B cell (primary cell): ENCODE results near the gene KRT4. TPM values are rescaled to one million over a fixed set of nuclear protein-coding genes. Genes with fewer than 3 reads are reported as not detected.

Experiments
- ATAC-seq: fragments of 200-7000 bp; cut with Tn5 transposase; one replicate; pipeline ENCODE4 v1.10.0; 2021; ENCODE audit warnings: low read depth, mild to moderate bottlenecking, moderate number of reproducible peaks, moderate library complexity
- CTCF ChIA-PET: fragments of 350-600 bp; sonication (Branson Sonifier 250); formaldehyde crosslinking; loops from one replicate; lab custom pipeline; 2021; ENCODE audit warnings: antibody characterized with exemption, inconsistent platforms; lab: Charles Lee
- POLR2A ChIA-PET: fragments of 350-600 bp; sonication (Branson Sonifier 250); formaldehyde crosslinking; loops from one replicate; lab custom pipeline; 2021; ENCODE audit warnings: antibody characterized with exemption; lab: Charles Lee
- DNase-seq: peaks from one replicate; pipeline ENCODE4 v3.0.0; 2013
- H2AFZ ChIP-seq: 2 replicates; pipeline ENCODE4 v1.6.1; 2012; ENCODE audit warnings: mild to moderate bottlenecking, low read depth, low read length; ENCODE audit not compliant: insufficient read depth, poor library complexity, severe bottlenecking
- H3K27ac ChIP-seq, 2 donors: 1 replicate in 1 of 2; 2 replicates in 1 of 2; pipeline ENCODE4 v1.5.1; 2012 to 2013; ENCODE audit warnings: low read length in 2 of 2, mild to moderate bottlenecking in 2 of 2, moderate library complexity in 1 of 2
- H3K27me3 ChIP-seq, 4 experiments: fragments of 200-600 bp in 1 of 4; sonication (generic) in 1 of 4; replicated peaks in 1 of 4; 1 replicate in 2 of 4; 2 replicates in 2 of 4; pipeline versions ENCODE4 v1.6.1 to v1.7.0; 2013 to 2016; ENCODE audit warnings: low read length in 3 of 4, mild to moderate bottlenecking in 2 of 4, mixed read lengths in 1 of 4, moderate library complexity in 1 of 4; ENCODE audit not compliant: insufficient read depth in 4 of 4, control insufficient read depth in 3 of 4; ENCODE audit errors: control extremely low read depth in 1 of 4
- H3K36me3 ChIP-seq, 2 experiments: replicated peaks in 1 of 2; 1 replicate in 1 of 2; 2 replicates in 1 of 2; pipeline versions ENCODE4 v1.6.1 to v1.7.1; 2013; ENCODE audit warnings: low read length in 1 of 2; ENCODE audit not compliant: insufficient read depth in 2 of 2, control insufficient read depth in 1 of 2; ENCODE audit errors: control extremely low read depth in 1 of 2, extremely low read depth in 1 of 2
- H3K4me1 ChIP-seq, 2 donors: fragments of 200-600 bp in 1 of 2; sonication (generic) in 1 of 2; 1 replicate in 1 of 2; 2 replicates in 1 of 2; pipeline versions ENCODE4 v1.5.1 to v1.6.1; 2013 to 2017; ENCODE audit warnings: low read length in 2 of 2; ENCODE audit not compliant: control insufficient read depth in 2 of 2, insufficient read depth in 2 of 2
- H3K4me2 ChIP-seq: replicated peaks from 2 replicates; pipeline ENCODE3; 2012; ENCODE audit warnings: mild to moderate bottlenecking, low read depth, low read length; ENCODE audit not compliant: poor library complexity, severe bottlenecking
- H3K4me3 ChIP-seq, 5 experiments: fragments of 200-600 bp in 1 of 5; sonication (generic) in 1 of 5; 1 replicate in 3 of 5; 2 replicates in 2 of 5; pipeline versions ENCODE4 v1.5.1 to v1.7.0; 2011 to 2016; ENCODE audit warnings: low read length in 4 of 5, mild to moderate bottlenecking in 4 of 5, low read depth in 2 of 5, control low read depth in 1 of 5, moderate library complexity in 1 of 5; ENCODE audit not compliant: insufficient read depth in 1 of 5; ENCODE audit errors: control extremely low read depth in 1 of 5, extremely low read depth in 1 of 5
- H3K79me2 ChIP-seq: fragments of 200-600 bp; sonication (generic); one replicate; pipeline ENCODE4 v1.6.0; 2016; ENCODE audit warnings: low read length; ENCODE audit not compliant: control insufficient read depth, insufficient read depth
- H3K9ac ChIP-seq: fragments of 200-600 bp; sonication (generic); 2 replicates; pipeline ENCODE4 v1.6.1; 2017; ENCODE audit warnings: mild to moderate bottlenecking, low read length, moderate library complexity
- H3K9me3 ChIP-seq, 3 donors: one replicate each; pipeline versions ENCODE4 v1.6.1 to v1.7.1; 2013; ENCODE audit warnings: low read length in 2 of 3; ENCODE audit not compliant: control insufficient read depth in 2 of 3, insufficient read depth in 1 of 3; ENCODE audit errors: control extremely low read depth in 1 of 3
- H4K20me1 ChIP-seq: 2 replicates; pipeline ENCODE4 v1.6.0; 2012; ENCODE audit warnings: mild to moderate bottlenecking, low read length; ENCODE audit not compliant: insufficient read depth, control insufficient read depth, poor library complexity, severe bottlenecking
- H3K27ac Mint-ChIP-seq: one replicate; pipeline ENCODE4 v1.8.0; 2021; ENCODE audit warnings: mixed read lengths
- H3K27me3 Mint-ChIP-seq: one replicate; pipeline ENCODE4 v1.8.0; 2021; ENCODE audit warnings: mixed read lengths
- H3K4me1 Mint-ChIP-seq: one replicate; pipeline ENCODE4 v1.8.0; 2021; ENCODE audit warnings: mixed read lengths
- H3K4me3 Mint-ChIP-seq: one replicate; pipeline ENCODE4 v1.8.0; 2021; ENCODE audit warnings: mixed read lengths
- H3K9me3 Mint-ChIP-seq: one replicate; pipeline ENCODE4 v1.8.0; 2022; ENCODE audit warnings: mixed read lengths; ENCODE audit not compliant: insufficient read depth
- EZH2 ChIP-seq: IDR thresholded peaks from 2 replicates; pipeline ENCODE4 v1.6.1; 2012; ENCODE audit warnings: borderline replicate concordance, low read depth, mild to moderate bottlenecking, moderate library complexity, low read length; ENCODE audit not compliant: insufficient read depth, poor library complexity, severe bottlenecking
- WGBS: methylation state at CpG from one replicate; pipeline ENCODE4 v1.1.5; 2013; ENCODE audit warnings: missing lambda C conversion rate; ENCODE audit not compliant: insufficient coverage; 5-methylcytosine and 5-hydroxymethylcytosine counted together
- intact Hi-C: fragments of 100-400 bp; cut with micrococcal nuclease; formaldehyde crosslinking; loops from one replicate; pipeline ENCODE4 v1.10.0; 2022
- polyA plus RNA-seq: library from polyadenylated mRNA; depleted of rRNA; stranded (reverse); fragments of >200 nt; gene quantifications from 2 replicates; pipeline ENCODE4 v1.2.3, GENCODE V29; 2012
- total RNA-seq, 2 donors: library from RNA; stranded (reverse); fragments of 120-200 nt in 1 of 2; gene quantifications; 1 replicate in 1 of 2; 2 replicates in 1 of 2; pipeline versions ENCODE4 v1.2.3 to v1.2.4, GENCODE V29; 2013 to 2022
- TF ChIP-seq, protein P1 (sequence below): fragments of 200-600 bp; IDR thresholded peaks from one replicate; pipeline ENCODE4 v1.8.0; 2022; ENCODE audit warnings: antibody characterized with exemption, mild to moderate bottlenecking

KRT4 gene
- total and polyA plus RNA-seq, 2 donors (not counting 1 experiment from before 2014, with no cell fraction given) = not detected

DNA sequence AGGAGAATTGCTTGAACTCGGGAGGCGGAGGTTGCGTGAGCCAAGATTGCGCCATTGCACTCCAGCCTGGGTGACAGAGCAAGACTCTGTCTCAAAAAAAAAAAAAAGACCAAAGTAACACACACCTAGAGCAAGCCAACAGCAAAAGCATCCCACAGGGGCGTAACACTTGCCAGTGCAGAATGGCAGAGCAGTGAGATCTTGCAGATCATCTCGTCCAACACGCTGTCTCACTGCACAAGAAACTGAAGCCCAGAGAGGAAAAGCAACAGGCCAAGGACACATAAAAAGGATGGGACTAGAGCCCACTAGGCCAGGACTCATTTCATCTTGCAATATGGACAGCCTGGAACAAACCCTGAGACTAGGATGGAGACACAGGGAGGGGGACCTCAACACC is 47.6 kb upstream of the KRT4 start:
- Histone ChIP-seq H3K4me1 (no peaks in the 10 kb centered on the region), H3K9me3 (no peaks in the 10 kb centered on the region), H3K4me3 (no peak overlapping the region), H3K79me2 (no peaks in the 10 kb centered on the region), H3K4me2 (no peak overlapping the region), H2AFZ (no peak overlapping the region), H3K27ac (no peak overlapping the region), H3K36me3 (no peaks in the 10 kb centered on the region), H3K9ac (no peak overlapping the region), H3K27me3 (peaks cover 0 to 2% (median 0%) of the 10 kb centered on the region in 4 experiments), H4K20me1 (no peaks in the 10 kb centered on the region)
- DNase-seq = no peak
- POLR2A ChIA-PET = no interaction called here
- H3K4me3 Mint-ChIP-seq = no peak overlapping the region
- WGBS = 98% methylated on average over 7 of the region's 7 CpGs
- ATAC-seq = no peak
- no peaks in the 10 kb centered on the region for H3K9me3 Mint-ChIP-seq
- CTCF ChIA-PET = no interaction called here
- H3K27me3 Mint-ChIP-seq = peaks cover 18% of the 10 kb centered on the region
- H3K27ac Mint-ChIP-seq = no peak overlapping the region
- intact Hi-C loops = no loop called here
- TF ChIP-seq EZH2 = no peak
- TF ChIP-seq, protein P1, sequence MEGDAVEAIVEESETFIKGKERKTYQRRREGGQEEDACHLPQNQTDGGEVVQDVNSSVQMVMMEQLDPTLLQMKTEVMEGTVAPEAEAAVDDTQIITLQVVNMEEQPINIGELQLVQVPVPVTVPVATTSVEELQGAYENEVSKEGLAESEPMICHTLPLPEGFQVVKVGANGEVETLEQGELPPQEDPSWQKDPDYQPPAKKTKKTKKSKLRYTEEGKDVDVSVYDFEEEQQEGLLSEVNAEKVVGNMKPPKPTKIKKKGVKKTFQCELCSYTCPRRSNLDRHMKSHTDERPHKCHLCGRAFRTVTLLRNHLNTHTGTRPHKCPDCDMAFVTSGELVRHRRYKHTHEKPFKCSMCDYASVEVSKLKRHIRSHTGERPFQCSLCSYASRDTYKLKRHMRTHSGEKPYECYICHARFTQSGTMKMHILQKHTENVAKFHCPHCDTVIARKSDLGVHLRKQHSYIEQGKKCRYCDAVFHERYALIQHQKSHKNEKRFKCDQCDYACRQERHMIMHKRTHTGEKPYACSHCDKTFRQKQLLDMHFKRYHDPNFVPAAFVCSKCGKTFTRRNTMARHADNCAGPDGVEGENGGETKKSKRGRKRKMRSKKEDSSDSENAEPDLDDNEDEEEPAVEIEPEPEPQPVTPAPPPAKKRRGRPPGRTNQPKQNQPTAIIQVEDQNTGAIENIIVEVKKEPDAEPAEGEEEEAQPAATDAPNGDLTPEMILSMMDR = no peak
- no peaks in the 10 kb centered on the region for H3K4me1 Mint-ChIP-seq

DNA sequence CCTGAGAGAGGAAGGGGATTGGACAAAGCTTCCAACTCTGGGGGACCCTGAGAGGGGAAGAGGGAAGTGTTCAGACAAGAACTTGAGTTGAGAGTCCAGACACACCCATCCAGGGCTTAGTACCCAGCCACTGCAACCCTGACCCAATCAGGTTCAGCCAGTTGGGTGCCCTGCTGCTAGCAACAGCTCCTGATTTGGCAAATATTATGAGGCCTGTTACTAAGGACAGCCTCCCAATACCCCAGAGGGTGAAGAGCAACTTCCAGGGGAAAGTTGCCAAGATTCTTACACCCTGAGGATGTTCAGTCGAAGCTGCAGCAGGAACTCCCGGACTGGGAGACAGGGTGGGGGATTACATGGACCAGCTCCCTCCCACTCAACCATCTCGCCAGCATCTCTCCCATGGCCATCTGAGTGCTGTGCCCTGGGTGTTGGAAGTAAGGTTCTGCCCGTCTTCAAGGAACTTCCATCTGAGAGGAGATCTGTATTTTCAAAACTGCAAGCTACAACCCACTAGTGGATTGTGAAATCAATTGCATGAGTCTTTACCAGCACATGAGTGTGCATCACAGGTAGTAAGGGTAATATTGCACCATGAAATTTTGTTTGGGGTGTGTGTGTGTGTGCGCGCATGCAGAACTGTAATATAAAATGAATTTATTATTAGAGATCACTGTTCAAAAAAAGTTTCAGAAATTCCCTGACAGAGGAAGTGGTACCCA is 46.3 kb upstream of the KRT4 start:
- DNase-seq (no peak), ATAC-seq (no peak)
- H3K27me3 ChIP-seq = peaks cover 0 to 2% (median 0%) of the 10 kb centered on the region in 4 experiments
- H3K4me2 ChIP-seq = no peak overlapping the region
- TF ChIP-seq, protein P1 = no peak
- TF ChIP-seq EZH2 = no peak
- H3K27ac ChIP-seq = no peak overlapping the region
- no peaks in the 10 kb centered on the region for H3K4me1 ChIP-seq
- WGBS = 92% methylated on average over 2 of the region's 6 CpGs
- no peaks in the 10 kb centered on the region for H3K9me3 Mint-ChIP-seq
- no peaks in the 10 kb centered on the region for H3K79me2 ChIP-seq
- no peak overlapping the region for H2AFZ ChIP-seq
- intact Hi-C loops = no loop called here
- ChIA-PET CTCF (interaction anchor here (1.1 kb wide), 1 partner anchor 121 kb away, joined by 3 read pairs; no protein-coding TSS in a partner anchor), POLR2A (no interaction called here)
- H3K9ac ChIP-seq = no peak overlapping the region
- H3K36me3 ChIP-seq = no peaks in the 10 kb centered on the region
- H3K4me3 ChIP-seq = no peak overlapping the region
- peaks cover 18% of the 10 kb centered on the region for H3K27me3 Mint-ChIP-seq
- H3K27ac Mint-ChIP-seq = no peak overlapping the region
- H3K4me3 Mint-ChIP-seq = no peak overlapping the region
- no peaks in the 10 kb centered on the region for H4K20me1 ChIP-seq
- H3K9me3 ChIP-seq = no peaks in the 10 kb centered on the region
- H3K4me1 Mint-ChIP-seq = no peaks in the 10 kb centered on the region
